DMS153 (cell line): ENCODE data around the gene CLDN16.

Experiments
- DNase-seq: peaks from one replicate; lab custom pipeline; 2025; lab: John Stamatoyannopoulos, UW

The CLDN16 gene

GRCh38 chr3:190380184-190380583 is 7.8 kb upstream of the CLDN16 start:
- DNase-seq = no peak

DNA sequence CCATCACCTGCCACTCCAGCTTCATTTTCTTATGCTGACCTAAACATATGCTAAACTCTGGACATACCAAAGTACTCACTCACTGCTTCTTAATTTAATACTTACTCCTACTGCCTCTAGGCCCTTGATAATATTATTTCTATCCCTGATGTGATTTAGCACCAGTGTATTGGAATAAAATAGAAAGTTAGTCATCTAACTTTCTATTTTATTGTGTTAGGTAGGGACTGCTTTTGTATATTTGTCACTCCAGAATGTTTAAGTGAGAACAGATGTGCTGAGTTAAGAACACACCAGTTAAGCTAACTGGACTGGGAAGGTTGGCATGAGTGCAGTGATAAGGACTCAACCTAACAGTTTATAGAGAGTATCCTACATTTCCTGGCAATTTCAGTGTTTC is 6.5 kb upstream of the CLDN16 start:
- DNase-seq = no peak

DNA sequence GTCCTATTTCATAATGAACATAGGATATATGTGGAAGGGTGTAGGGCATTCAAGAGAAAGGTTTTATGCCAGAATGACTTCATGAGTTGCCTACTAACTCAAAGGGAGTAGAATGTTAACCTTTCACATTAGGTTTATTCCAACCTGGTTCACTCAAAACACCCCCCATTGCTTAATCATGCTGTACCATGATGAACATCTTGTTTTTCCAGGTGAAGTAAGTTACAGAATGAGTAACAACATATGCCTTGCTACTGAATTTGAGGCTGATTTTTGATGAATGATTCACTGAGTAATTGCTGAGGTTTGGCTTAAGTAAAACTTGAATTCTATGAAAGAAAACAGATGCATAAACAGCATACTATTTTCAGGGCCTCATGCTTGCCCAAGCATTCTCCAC is 5.9 kb upstream of the CLDN16 start:
- no peak for DNase-seq

GRCh38 chr3:190384309-190384756 is 3.6 kb upstream of the CLDN16 start:
- peak; percentile 87 for DNase-seq

- DNase-seq = peak; percentile 29
These were observed 2.0 kb upstream of the CLDN16 start for GRCh38 chr3:190385731-190386688.

GRCh38 chr3:190388703-190389102 is 740 bp downstream of the CLDN16 start:
- DNase-seq = no peak

GRCh38 chr3:190396001-190396400 is 8.0 kb downstream of the CLDN16 start:
- DNase-seq = no peak

- no peak for DNase-seq
These were observed 9.9 kb downstream of the CLDN16 start for GRCh38 chr3:190397889-190398288.

- no peak for DNase-seq
These were observed 11.7 kb downstream of the CLDN16 start for GRCh38 chr3:190399677-190400076.

DNA sequence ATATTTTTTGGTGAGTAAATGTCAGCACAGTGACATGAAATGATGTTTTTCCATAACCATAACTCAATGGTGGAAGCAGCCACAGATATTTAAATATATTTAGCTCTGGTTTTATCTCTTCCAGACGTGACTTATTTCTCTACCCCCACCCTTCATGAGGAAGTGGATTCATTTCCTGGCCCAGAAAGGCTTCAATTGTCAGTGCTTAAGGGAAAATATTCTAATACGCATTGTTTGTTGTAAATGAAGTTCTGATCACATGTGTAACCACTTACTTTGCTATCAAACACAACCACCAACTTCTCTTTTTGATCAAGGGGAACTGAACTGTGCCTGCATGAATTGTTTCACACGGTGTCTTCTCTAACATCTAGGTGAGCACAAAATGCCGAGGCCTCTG is 14.0 kb downstream of the CLDN16 start:
- no peak for DNase-seq

DNA sequence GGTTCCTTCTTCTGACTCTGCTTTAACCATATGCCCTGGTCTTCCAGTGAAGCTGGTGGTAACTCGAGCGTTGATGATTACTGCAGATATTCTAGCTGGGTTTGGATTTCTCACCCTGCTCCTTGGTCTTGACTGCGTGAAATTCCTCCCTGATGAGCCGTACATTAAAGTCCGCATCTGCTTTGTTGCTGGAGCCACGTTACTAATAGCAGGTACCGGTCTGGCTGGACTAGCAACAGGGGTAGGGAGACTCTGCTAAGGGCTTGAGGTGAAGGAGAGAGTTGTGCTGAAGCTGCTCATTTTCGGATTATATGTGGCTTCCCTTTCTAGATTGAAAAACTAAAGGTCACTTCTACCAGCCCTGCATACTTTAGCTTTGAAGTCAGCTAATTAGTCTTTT is 16.8 kb downstream of the CLDN16 start:
- no peak for DNase-seq

DNA sequence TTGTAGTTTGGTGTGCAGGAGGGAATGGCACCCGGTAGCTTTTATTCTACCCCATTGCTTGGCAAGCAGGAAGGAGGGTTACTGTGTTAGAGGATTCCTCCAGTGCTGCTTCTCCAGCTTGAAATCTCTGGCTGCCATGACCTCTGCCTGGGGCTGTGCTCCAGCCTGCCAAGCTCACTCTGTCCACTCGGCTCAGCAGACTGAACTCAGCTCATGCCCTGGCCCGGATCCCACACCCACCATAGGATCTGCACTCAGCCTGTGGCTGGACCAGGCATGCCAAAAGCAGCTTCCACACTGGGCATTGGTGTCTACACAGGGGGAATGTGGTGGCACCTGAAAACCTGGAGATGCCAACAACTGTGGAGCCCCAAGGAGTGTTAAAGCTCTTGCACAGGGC is 26.3 kb downstream of the CLDN16 start:
- no peak for DNase-seq

DNA sequence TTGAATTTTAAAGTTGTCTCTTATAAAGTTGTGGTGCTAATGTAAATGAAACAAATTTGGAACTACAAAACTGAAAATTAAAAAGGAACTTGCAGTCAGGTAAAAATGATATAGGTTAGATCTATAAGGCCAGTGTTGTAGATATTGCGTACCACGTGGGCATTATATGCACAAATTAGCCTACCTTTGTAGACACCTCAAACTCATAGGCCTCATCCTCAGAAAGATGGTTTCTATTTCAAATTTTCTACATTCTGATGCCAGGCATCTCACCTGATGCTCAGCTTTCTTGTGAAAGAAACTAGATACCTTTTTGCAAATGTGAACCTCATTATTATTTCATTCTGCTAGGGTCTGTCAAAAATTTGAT is 36.1 kb downstream of the CLDN16 start:
- DNase-seq = no peak

DNA sequence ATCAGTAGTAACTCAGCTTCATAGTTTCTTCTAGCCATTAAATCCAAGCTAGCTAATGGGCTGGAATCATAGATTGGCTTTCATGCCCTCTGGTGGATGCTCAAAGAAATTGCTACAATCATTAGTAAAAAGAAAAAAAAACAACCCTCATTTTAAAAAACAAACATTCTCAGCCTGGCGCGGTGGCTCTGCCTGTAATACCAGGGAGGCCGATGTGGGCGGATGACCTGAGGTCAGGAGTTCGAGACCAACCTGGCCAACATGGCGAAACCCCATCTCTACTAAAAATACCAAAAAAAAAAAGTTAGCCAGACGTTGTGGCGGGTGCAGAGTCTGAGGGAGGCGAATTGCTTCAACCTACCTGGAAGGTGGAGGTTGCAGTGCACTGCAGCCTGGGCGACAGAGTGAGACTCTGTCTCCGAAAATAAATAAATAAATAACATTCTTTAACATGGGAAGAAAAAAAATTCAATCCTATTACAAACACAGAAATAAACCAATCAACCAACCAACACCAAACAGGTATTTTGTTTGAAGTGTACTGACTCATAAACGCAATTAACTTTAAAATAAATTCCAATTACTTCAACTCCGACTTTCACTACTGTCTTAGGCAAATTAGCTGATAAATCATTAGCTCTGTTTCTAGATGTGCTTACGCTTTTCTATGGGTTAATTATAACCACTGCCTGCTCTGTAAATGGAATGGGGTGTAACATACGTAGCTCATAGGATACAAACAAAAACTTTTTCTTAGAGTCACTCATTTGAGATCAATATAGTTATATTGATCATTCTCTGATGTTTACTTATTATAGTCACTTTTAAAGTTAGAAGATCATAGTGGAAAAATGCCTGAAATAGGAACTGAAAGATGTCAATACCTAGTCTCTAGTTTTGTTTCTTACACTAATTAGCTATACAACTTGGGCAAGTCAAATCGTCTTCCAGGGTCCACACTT is 36.8 kb downstream of the CLDN16 start:
- peak; percentile 62 for DNase-seq

DNA sequence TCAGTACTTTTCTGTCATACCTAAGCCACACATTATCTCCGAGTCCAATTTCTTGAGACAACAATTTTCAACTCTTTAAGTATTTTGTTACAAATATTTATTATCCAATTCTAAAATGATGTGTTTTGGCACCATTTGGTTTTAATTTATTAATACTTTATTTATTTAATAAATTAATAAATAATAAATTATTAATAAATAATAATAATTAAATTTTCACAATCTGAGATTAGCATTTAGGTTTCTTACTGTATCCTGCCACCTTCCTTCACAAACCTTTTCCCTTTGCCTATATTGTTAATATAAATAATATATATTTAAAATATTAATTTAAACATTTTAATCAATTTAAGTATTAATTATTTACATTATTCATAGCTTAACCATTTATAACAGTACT is 37.9 kb downstream of the CLDN16 start:
- DNase-seq = no peak

DNA sequence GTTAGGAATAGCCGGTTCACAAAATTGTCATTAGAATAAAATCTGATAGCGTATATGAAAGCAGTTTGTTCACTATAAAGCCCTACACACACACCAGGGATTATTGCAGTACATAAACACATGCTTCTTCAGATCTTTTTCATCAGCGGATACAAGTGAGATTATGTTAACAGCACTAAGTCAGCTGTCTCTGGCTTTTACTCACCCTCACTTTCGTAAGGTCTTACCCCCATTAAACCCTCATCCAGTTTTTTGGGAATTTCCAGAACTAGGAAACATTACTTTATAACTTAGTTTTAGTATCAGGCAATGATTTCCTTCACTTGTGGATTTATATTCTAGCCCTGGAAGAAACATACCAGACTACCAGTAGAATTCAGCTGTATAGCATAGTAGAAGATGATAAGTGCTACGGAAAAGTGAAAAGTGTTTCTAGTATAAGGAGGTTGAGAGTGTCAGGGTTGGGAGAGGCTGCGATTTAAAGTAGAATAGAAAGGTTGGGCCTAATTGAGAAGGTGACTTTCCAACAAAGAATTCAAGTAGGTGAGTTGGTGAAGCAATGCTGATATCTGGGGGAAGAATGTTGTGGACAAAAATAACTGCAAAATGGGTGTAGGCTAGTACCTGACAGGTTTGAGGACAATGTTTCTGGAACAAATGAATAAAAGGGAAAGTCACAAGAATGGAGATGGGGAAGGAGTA is 39.0 kb downstream of the CLDN16 start:
- DNase-seq = no peak

DNA sequence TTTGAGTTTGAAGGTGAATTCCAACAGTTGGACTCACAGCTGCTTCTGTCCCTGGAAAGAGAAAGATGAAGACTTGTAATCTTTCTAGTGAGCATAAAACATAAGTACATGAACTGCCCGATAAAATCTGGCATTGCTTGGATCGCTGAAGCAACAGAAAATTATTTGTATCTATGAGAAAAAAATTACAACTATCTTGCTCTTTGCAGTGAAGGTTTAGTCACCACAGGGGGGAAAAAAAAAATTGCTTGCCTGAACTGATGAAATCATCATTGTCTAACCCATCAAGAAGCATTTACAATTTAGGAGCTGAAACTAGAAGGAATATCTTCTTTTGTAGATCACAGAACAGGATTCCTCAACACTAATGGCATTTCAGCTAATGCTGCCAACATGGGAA is 41.7 kb downstream of the CLDN16 start:
- no peak for DNase-seq

- DNase-seq = no peak
These were observed 42.9 kb downstream of the CLDN16 start for GRCh38 chr3:190430906-190431305.

DNA sequence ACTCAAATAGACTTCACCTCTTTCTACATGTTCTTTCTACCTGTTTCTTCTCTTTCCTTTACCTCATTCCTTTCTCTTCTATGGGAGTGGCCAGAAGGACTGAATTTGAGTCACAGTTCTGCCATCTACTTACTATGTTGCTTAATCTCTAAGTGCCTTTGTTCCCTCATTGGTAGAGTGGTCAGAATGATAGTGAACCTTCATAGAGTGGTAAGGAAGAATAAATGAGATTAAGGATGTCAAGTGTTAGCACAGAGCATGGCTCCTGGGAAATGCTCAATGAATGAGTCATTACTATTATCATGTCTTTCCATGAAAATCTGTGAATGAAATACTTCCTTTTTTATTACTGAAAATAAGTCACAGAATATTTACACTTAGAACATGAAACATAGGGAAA is 44.3 kb downstream of the CLDN16 start:
- no peak for DNase-seq

DNA sequence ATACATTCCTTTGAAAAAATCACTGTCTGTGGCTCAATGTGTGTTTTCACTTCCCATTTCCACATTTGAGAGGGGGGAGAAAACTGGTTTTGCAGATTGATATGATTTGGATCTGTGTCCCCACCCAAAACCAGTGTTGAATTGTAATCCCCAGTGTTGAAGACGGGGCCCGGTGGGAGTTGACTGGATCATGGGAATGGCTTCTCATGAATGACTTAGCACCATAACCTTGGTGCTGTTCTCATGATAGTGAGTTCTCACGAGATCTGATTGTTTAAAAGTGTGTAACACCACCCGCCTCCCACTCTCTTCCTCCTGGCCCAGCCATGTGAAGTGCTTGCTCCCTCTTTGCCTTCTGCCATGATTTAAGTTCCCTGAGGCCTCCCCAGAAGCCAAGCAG is 45.7 kb downstream of the CLDN16 start:
- DNase-seq = no peak

- no peak for DNase-seq
These were observed 47.7 kb downstream of the CLDN16 start for GRCh38 chr3:190435618-190436017.

DNA sequence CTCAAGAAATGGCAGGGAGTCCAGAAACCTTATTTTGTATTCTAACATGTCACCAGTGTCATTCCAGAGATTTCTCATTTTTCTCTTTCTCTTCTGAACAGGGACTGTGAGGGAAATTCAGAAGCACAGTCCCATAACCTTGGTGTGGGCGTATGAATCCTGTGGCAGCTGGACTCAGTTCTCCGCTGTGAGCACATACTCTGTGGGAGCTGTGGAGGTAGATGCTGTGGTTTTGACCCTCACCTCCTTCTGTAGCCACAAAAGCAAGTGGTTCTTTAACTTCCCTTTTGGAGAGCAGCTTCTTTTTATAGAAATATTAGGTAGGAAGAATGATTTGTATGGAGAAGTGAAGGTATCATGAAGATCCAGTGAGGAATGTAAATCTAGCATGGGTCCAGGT is 48.4 kb downstream of the CLDN16 start:
- no peak for DNase-seq
